HEK293 (cell line): Measurements from ENCODE around the gene SLU7.

ENCODE experiments used
- CTCF ChIA-PET: fragments of 350-600 bp; formaldehyde crosslinking; extraction: SDS; loops from one replicate; lab custom pipeline; 2021; ENCODE audit warnings: antibody characterized with exemption; lab: Yijun Ruan, JAX
- POLR2A ChIA-PET: fragments of 300-600 bp; formaldehyde crosslinking; extraction: SDS; loops from one replicate; lab custom pipeline; 2020; ENCODE audit warnings: antibody characterized with exemption, inconsistent platforms; lab: Yijun Ruan, JAX
- H3K27ac ChIP-seq: fragments of 200-500 bp; sonication (Bioruptor generic); 2 replicates; pipeline ENCODE4 v1.5.1; 2014; ENCODE audit warnings: low read depth, low read length, control low read depth, inconsistent platforms; ENCODE audit errors: extremely low read depth
- H3K36me3 ChIP-seq, 2 experiments: fragments of 200-500 bp in 1 of 2; sonication (Bioruptor generic) in 1 of 2; 1 replicate in 1 of 2; 2 replicates in 1 of 2; pipeline ENCODE4 v1.5.1; 2014 to 2017; ENCODE audit warnings: inconsistent platforms in 2 of 2, low read length in 2 of 2; ENCODE audit not compliant: control insufficient read depth in 2 of 2, insufficient read depth in 1 of 2
- H3K4me1 ChIP-seq: fragments of 200-500 bp; sonication (Bioruptor generic); 2 replicates; pipeline ENCODE4 v1.5.1; 2014; ENCODE audit warnings: mild to moderate bottlenecking, low read length, inconsistent platforms; ENCODE audit not compliant: control insufficient read depth, insufficient read depth
- H3K4me3 ChIP-seq: 2 replicates; pipeline ENCODE4 v1.5.1; 2011; ENCODE audit warnings: low read depth, mild to moderate bottlenecking, control low read depth, low read length, moderate library complexity
- H3K9me3 ChIP-seq: fragments of 200-500 bp; sonication (Bioruptor generic); 2 replicates; pipeline ENCODE4 v1.5.1; 2014; ENCODE audit warnings: low read depth, low read length, inconsistent platforms; ENCODE audit not compliant: control insufficient read depth, insufficient read depth
- BCL11A ChIP-seq: fragments of 450-650 bp; formaldehyde crosslinking; IDR thresholded peaks from 2 replicates; pipeline ENCODE4 v1.5.1; 2016; ENCODE audit warnings: low read depth, missing biosample characterization, missing genetic modification characterization
- IKZF3 ChIP-seq: fragments of 450-650 bp; IDR thresholded peaks from 2 replicates; pipeline ENCODE4 v1.5.0; 2018; ENCODE audit warnings: missing biosample characterization, mild to moderate bottlenecking, missing genetic modification characterization, moderate library complexity
- OVOL3 ChIP-seq: fragments of 450-650 bp; formaldehyde crosslinking; IDR thresholded peaks from 2 replicates; pipeline ENCODE4 v1.5.1; 2016; ENCODE audit warnings: missing biosample characterization, missing genetic modification characterization
- SP3 ChIP-seq: fragments of 450-650 bp; formaldehyde crosslinking; IDR thresholded peaks from 2 replicates; pipeline ENCODE4 v1.5.1; 2016; ENCODE audit warnings: missing biosample characterization, missing genetic modification characterization
- TRIM28 ChIP-seq: IDR thresholded peaks from 2 replicates; pipeline ENCODE4 v1.6.1; 2011; ENCODE audit warnings: low read length, control low read depth, borderline replicate concordance
- ZBTB7A ChIP-seq: fragments of 450-650 bp; formaldehyde crosslinking; IDR thresholded peaks from 2 replicates; pipeline ENCODE4 v1.5.1; 2016; ENCODE audit warnings: low read depth, missing biosample characterization, missing genetic modification characterization
- ZFP41 ChIP-seq: fragments of 450-650 bp; formaldehyde crosslinking; IDR thresholded peaks from 2 replicates; pipeline ENCODE4 v1.5.1; 2016; ENCODE audit warnings: missing biosample characterization, missing genetic modification characterization, borderline replicate concordance
- ZNF521 ChIP-seq: fragments of 450-650 bp; formaldehyde crosslinking; IDR thresholded peaks from 2 replicates; pipeline ENCODE4 v1.5.1; 2017; ENCODE audit warnings: missing biosample characterization, mild to moderate bottlenecking, missing genetic modification characterization
- ZNF548 ChIP-seq: fragments of 450-650 bp; formaldehyde crosslinking; IDR thresholded peaks from 2 replicates; pipeline ENCODE4 v1.5.1; 2016; ENCODE audit warnings: missing biosample characterization, missing genetic modification characterization
- ZNF560 ChIP-seq: fragments of 450-650 bp; formaldehyde crosslinking; IDR thresholded peaks from 2 replicates; pipeline ENCODE4 v1.5.1; 2017; ENCODE audit warnings: missing biosample characterization, missing genetic modification characterization, borderline replicate concordance
- ZNF621 ChIP-seq: fragments of 450-650 bp; formaldehyde crosslinking; IDR thresholded peaks from 2 replicates; pipeline ENCODE4 v1.5.1; 2017; ENCODE audit warnings: missing biosample characterization, missing genetic modification characterization
- ZNF660 ChIP-seq: fragments of 450-650 bp; IDR thresholded peaks from 2 replicates; pipeline ENCODE4 v1.5.1; 2018; ENCODE audit warnings: missing biosample characterization, mild to moderate bottlenecking, missing genetic modification characterization
- ZNF707 ChIP-seq: fragments of 450-650 bp; formaldehyde crosslinking; IDR thresholded peaks from 2 replicates; pipeline ENCODE4 v1.5.1; 2016; ENCODE audit warnings: missing biosample characterization, missing genetic modification characterization
- ZNF747 ChIP-seq: fragments of 450-650 bp; formaldehyde crosslinking; IDR thresholded peaks from 2 replicates; pipeline ENCODE4 v1.5.1; 2016; ENCODE audit warnings: missing biosample characterization, missing genetic modification characterization
- ZSCAN16 ChIP-seq: fragments of 450-650 bp; formaldehyde crosslinking; IDR thresholded peaks from 2 replicates; pipeline ENCODE4 v1.5.1; 2016; ENCODE audit warnings: missing biosample characterization, missing genetic modification characterization
- TF ChIP-seq, protein P1 (sequence below): fragments of 450-650 bp; formaldehyde crosslinking; IDR thresholded peaks from 2 replicates; pipeline ENCODE4 v1.5.1; 2017; ENCODE audit warnings: missing biosample characterization, missing genetic modification characterization
- TF ChIP-seq, protein P2 (sequence below): fragments of 450-650 bp; formaldehyde crosslinking; IDR thresholded peaks from 2 replicates; pipeline ENCODE4 v1.5.1; 2016; ENCODE audit warnings: missing biosample characterization, missing genetic modification characterization
- TF ChIP-seq, protein P3 (sequence below): IDR thresholded peaks from 2 replicates; pipeline ENCODE4 v1.6.1; 2011; ENCODE audit warnings: mild to moderate bottlenecking, low read depth, low read length, borderline replicate concordance
- TF ChIP-seq, protein P4 (sequence below): fragments of 450-650 bp; formaldehyde crosslinking; IDR thresholded peaks from 2 replicates; pipeline ENCODE4 v1.5.1; 2017; ENCODE audit warnings: missing biosample characterization, mild to moderate bottlenecking, missing genetic modification characterization, moderate library complexity

The SLU7 gene

DNA sequence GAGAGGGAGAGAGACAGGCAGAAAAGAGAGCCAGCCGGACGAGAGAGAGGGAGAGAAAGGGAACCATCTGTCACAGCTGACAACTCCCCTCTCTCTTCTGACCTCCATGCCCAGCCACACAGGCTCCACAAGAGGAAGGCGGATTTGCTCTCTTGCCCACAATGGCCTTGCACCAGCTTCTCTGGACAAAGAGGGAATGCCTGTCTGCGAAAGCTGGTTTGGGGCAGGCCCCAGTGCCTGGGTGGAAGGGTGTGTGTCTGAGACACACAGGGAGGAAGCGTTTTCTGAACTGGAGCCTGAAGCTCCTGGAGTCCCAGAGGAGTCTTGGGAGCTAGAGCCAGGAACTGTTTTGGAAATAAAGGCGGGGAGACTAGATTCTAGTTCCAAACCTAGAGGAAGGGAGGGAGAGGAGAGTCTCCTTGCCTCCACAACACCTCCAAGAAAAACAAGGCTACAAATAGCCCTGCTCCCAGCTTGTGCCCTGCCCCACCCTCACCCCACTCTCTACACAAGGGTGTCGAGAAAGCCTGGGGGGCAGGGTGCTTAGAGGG lies 60.9 kb downstream of the SLU7 start (continued):
- TF ChIP-seq, protein P1, sequence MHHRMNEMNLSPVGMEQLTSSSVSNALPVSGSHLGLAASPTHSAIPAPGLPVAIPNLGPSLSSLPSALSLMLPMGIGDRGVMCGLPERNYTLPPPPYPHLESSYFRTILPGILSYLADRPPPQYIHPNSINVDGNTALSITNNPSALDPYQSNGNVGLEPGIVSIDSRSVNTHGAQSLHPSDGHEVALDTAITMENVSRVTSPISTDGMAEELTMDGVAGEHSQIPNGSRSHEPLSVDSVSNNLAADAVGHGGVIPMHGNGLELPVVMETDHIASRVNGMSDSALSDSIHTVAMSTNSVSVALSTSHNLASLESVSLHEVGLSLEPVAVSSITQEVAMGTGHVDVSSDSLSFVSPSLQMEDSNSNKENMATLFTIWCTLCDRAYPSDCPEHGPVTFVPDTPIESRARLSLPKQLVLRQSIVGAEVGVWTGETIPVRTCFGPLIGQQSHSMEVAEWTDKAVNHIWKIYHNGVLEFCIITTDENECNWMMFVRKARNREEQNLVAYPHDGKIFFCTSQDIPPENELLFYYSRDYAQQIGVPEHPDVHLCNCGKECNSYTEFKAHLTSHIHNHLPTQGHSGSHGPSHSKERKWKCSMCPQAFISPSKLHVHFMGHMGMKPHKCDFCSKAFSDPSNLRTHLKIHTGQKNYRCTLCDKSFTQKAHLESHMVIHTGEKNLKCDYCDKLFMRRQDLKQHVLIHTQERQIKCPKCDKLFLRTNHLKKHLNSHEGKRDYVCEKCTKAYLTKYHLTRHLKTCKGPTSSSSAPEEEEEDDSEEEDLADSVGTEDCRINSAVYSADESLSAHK (tag by site-specific recombination): no peak
- no peak for TF ChIP-seq ZBTB7A (tag by site-specific recombination)
- no peak for TF ChIP-seq OVOL3 (tag by site-specific recombination)
- TF ChIP-seq TRIM28: no peak
- no peak for TF ChIP-seq ZNF707 (tag by site-specific recombination)
- TF ChIP-seq ZNF521: no peak
- TF ChIP-seq, protein P2, sequence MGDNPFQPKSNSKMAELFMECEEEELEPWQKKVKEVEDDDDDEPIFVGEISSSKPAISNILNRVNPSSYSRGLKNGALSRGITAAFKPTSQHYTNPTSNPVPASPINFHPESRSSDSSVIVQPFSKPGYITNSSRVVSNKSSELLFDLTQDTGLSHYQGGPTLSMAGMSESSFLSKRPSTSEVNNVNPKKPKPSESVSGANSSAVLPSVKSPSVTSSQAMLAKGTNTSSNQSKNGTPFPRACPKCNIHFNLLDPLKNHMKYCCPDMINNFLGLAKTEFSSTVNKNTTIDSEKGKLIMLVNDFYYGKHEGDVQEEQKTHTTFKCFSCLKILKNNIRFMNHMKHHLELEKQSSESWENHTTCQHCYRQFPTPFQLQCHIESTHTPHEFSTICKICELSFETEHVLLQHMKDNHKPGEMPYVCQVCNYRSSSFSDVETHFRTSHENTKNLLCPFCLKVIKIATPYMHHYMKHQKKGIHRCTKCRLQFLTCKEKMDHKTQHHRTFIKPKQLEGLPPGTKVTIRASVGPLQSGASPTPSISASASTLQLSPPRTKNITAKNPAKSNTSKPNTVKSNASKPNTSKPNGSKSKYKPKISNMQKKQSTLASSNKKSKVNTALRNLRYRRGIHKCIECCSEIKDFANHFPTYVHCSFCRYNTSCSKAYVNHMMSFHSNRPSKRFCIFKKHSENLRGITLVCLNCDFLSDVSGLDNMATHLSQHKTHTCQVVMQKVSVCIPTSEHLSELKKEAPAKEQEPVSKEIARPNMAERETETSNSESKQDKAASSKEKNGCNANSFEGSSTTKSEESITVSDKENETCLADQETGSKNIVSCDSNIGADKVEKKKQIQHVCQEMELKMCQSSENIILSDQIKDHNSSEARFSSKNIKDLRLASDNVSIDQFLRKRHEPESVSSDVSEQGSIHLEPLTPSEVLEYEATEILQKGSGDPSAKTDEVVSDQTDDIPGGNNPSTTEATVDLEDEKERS (tag by site-specific recombination): no peak
- no peak for TF ChIP-seq SP3 (tag by site-specific recombination)
- TF ChIP-seq ZNF548: no peak
- no peak for TF ChIP-seq ZSCAN16 (tag by site-specific recombination)

DNA sequence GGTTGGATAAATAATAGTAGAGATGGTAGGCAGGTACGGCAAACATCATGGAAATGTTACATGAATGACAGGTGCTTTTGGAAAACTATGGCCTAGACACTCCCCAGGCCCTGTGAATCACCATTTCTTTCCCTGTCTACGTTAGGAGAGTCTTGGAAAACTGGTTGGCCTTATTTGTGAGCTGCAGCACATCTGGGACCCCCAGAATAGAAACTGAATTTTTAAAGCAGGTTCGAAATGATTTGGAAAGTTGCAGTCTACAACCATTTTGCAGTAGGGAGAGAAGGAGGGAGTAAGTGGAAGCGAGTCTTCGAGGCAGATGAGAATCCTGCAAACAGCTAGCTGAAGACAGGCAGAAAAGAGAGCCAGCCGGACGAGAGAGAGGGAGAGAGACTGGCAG lies 61.5 kb downstream of the SLU7 start:
- H3K9me3 ChIP-seq: no peaks in the 10 kb centered on the region
- TF ChIP-seq ZNF560 (tag by site-specific recombination): no peak
- TF ChIP-seq, protein P3, sequence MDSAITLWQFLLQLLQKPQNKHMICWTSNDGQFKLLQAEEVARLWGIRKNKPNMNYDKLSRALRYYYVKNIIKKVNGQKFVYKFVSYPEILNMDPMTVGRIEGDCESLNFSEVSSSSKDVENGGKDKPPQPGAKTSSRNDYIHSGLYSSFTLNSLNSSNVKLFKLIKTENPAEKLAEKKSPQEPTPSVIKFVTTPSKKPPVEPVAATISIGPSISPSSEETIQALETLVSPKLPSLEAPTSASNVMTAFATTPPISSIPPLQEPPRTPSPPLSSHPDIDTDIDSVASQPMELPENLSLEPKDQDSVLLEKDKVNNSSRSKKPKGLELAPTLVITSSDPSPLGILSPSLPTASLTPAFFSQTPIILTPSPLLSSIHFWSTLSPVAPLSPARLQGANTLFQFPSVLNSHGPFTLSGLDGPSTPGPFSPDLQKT: no peak
- TF ChIP-seq ZNF747 (tag by site-specific recombination): no peak
- no peak for TF ChIP-seq IKZF3 (tag by site-specific recombination)
- no peak for TF ChIP-seq ZNF621 (tag by site-specific recombination)
- TF ChIP-seq, protein P4, sequence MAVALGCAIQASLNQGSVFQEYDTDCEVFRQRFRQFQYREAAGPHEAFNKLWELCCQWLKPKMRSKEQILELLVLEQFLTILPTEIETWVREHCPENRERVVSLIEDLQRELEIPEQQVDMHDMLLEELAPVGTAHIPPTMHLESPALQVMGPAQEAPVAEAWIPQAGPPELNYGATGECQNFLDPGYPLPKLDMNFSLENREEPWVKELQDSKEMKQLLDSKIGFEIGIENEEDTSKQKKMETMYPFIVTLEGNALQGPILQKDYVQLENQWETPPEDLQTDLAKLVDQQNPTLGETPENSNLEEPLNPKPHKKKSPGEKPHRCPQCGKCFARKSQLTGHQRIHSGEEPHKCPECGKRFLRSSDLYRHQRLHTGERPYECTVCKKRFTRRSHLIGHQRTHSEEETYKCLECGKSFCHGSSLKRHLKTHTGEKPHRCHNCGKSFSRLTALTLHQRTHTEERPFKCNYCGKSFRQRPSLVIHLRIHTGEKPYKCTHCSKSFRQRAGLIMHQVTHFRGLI (tag by site-specific recombination): no peak
- no peak for TF ChIP-seq ZSCAN16 (tag by site-specific recombination)
- no peak for TF ChIP-seq BCL11A (tag by site-specific recombination)
- no peak for TF ChIP-seq ZFP41
- TF ChIP-seq ZNF660: no peak
- TF ChIP-seq, all 188 proteins: peak for 0
- Histone ChIP-seq H3K4me1 (no peaks in the 10 kb centered on the region), H3K4me3 (no peak overlapping the region), H3K36me3 (no peaks in the 10 kb centered on the region), H3K27ac (no peak overlapping the region)
- ChIA-PET POLR2A (interaction anchor here (0.6 kb wide), 1 partner anchor 34 kb away, joined by 3 read pairs; no protein-coding TSS in a partner anchor), CTCF (interaction anchor here (1.1 to 1.6 kb wide), 2 partner anchors 12 to 276 kb away, joined by 3 to 4 read pairs; no protein-coding TSS in a partner anchor)
